SH-SY5Y (cell line): Measurements from ENCODE around the gene SLC51B.

Experiments
- GATA2 ChIP-seq: IDR thresholded peaks from 2 replicates; pipeline ENCODE4 v1.6.1; 2011; ENCODE audit warnings: mild to moderate bottlenecking, low read depth, low read length
- GATA3 ChIP-seq: IDR thresholded peaks from 2 replicates; pipeline ENCODE4 v1.6.1; 2011; ENCODE audit warnings: low read depth, mild to moderate bottlenecking, low read length, moderate library complexity

DNA sequence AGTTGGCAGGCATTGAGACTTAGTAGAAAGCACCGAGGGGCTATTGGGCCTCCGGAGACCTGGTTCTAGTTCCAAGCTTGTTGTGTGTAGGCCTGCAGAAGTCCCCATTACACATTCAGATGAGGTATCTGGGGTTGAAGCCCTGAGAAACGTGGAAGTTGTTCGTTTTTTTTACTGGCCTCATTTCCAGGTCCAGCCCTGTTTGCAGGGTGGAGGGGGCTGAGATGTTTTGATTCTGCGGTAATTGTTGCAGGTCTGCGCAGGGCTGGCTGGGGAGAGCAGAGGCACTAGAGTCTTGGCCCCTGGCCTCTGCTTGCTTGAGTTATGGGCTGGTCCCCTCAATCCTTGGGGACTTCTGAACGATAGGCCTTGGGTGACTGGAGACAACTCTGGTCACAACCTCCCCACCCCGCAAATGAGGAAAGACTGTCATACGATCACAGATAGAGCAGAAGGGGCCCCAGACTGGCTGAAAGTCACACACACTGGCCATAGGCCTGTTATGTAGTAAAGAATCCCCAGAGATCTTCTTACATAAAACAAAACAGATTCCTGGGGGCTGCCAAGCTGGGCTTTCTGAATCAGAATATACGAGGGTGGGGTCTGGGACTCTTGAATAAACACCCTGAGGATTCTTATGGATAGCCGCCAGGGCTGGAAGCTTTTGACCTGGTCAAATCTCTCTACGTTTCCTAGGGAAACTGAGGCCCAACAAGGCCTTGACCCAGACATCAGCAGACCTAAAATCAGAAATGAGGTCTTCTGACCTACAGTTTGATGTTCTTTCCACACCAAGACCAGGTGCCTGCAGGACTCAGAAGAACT lies 47.0 kb downstream of the SLC51B start:
- TF ChIP-seq GATA2 = no peak
- TF ChIP-seq GATA3 = no peak
